ENCODE results near the gene PHF20. TPM values are rescaled to one million over a fixed set of nuclear protein-coding genes. Genes with fewer than 3 reads are reported as not detected.

The PHF20 gene
- total and polyA plus RNA-seq, 2 of the 13 experiments (the other 11 are each of a cell fraction or from before 2014, with no cell fraction given), result 22.8 to 34.1 TPM

- no peak overlapping the region for H3K4me2 ChIP-seq (ENCODE audit: low read depth, low read length)
- H4K20me1 ChIP-seq (ENCODE audit: insufficient read depth, low read length), result no peaks in the 10 kb centered on the region
- no peak overlapping the region for H3K4me3 ChIP-seq (replicated peaks in 1 of 3; ENCODE audit: insufficient read depth in 1 of 3, low read depth in 2 of 3, low read length in 3 of 3)
- intact Hi-C loops (cut with micrococcal nuclease; ENCODE audit: unreplicated experiment), result no loop called here
- no peak overlapping the region for H3K27ac ChIP-seq (ENCODE audit: extremely low read length, insufficient read depth, low read length)
- no TSS peak for BruUV-seq (replicated peaks)
- in situ Hi-C loops (cut with HindIII; ENCODE audit: extremely low pct_ligation_motif_present, low pct_unique_long_range_greater_than_20kb), result no loop called here
- TF ChIP-seq ZBTB33 (CRISPR knock-in tag; IDR thresholded peaks at IDR 0.05) (no peak), NKX3-1 (CRISPR knock-in tag; IDR thresholded peaks at IDR 0.05) (no peak), MED13 (CRISPR knock-in tag; IDR thresholded peaks at IDR 0.05) (no peak), SAFB2 (CRISPR knock-in tag; IDR thresholded peaks at IDR 0.05; ENCODE audit: borderline replicate concordance, low read depth) (no peak), MTF1 (CRISPR knock-in tag; IDR thresholded peaks at IDR 0.05) (no peak), ZNF18 (CRISPR knock-in tag; IDR thresholded peaks at IDR 0.05; ENCODE audit: insufficient replicate concordance) (no peak), ZNF10 (CRISPR knock-in tag; IDR thresholded peaks at IDR 0.05; ENCODE audit: borderline replicate concordance, low read depth) (no peak), BHLHE40 (IDR thresholded peaks at IDR 0.05; ENCODE audit: low read length) (no peak), ZNF674 (CRISPR knock-in tag; IDR thresholded peaks at IDR 0.05; ENCODE audit: low read depth) (no peak), ZSCAN20 (CRISPR knock-in tag; IDR thresholded peaks at IDR 0.05; ENCODE audit: borderline replicate concordance) (no peak), ZNF597 (CRISPR knock-in tag; IDR thresholded peaks at IDR 0.05) (no peak), ZNF136 (CRISPR knock-in tag; IDR thresholded peaks at IDR 0.05; ENCODE audit: low read depth) (no peak)
- no peak for DNase-seq (ENCODE audit: low spot score)
- no peak for FAIRE-seq
- no peak overlapping the region for H2AFZ ChIP-seq (ENCODE audit: low read length)
- no peaks in the 10 kb centered on the region for H3K9me3 ChIP-seq (ENCODE audit: low read length)
- 97% methylated on average over 2 of the region's 2 CpGs for WGBS (ENCODE audit: low lambda C conversion rate)
- ChIA-PET CTCF (ENCODE audit: low intra/inter-chr PET ratio, low total read pairs) (no interaction called here), POLR2A (no interaction called here)
- H3K27me3 ChIP-seq (ENCODE audit: control insufficient read depth in 1 of 2, insufficient read depth in 2 of 2, low read length in 2 of 2), result no peaks in the 10 kb centered on the region
- no peak overlapping the region for H3K9ac ChIP-seq (ENCODE audit: insufficient read depth, low read depth, low read length)
- peaks cover 19 to 53% of the 10 kb centered on the region in 2 experiments for H3K36me3 ChIP-seq (replicated peaks in 1 of 2; ENCODE audit: control insufficient read depth in 1 of 2, insufficient read depth in 2 of 2, low read length in 2 of 2)
- no peaks in the 10 kb centered on the region for H3K4me1 ChIP-seq (ENCODE audit: insufficient read depth, low read length)
- H3K79me2 ChIP-seq (ENCODE audit: insufficient read depth, low read length), result no peaks in the 10 kb centered on the region
- no peak for ATAC-seq
Observed at GRCh38 chr20:35929301-35929700, 157.5 kb downstream of the PHF20 start.
